GM10266 (cell line): Measurements from ENCODE around the gene PIK3R2.

ENCODE experiments used
- DNase-seq: peaks from one replicate; pipeline ENCODE4 v3.0.0; 2012; ENCODE audit errors: extremely low spot score
- CTCF ChIP-seq: IDR thresholded peaks from 2 replicates; pipeline ENCODE4 v1.5.1; 2012; ENCODE audit warnings: mild to moderate bottlenecking, low read depth; ENCODE audit not compliant: control insufficient read depth, insufficient read depth; ENCODE audit errors: missing control alignments

Gene PIK3R2

DNA sequence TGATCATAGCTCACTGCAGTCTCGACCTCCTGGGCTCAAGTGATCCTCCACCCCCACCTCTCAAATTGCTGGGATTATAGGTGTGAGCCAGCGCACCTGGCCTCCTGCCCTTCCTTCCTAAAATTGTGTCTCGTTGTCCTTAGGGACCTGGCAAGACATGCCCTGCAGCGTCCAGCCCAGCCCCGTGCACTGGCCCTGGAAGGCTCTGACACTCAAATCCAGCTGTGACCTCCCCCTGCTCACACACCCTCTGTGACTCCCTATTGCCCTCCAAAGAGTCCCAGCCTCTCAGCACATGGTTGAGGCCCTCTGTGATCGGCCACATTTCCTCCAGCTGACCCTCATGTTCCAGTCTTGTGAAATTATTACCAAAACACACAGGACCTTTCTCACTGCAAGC lies 45.0 kb downstream of the PIK3R2 start:
- DNase-seq: no peak
- no peak for TF ChIP-seq CTCF

GRCh38 chr19:18198374-18198773 lies 45.4 kb downstream of the PIK3R2 start:
- no peak for DNase-seq
- TF ChIP-seq CTCF: no peak

DNA sequence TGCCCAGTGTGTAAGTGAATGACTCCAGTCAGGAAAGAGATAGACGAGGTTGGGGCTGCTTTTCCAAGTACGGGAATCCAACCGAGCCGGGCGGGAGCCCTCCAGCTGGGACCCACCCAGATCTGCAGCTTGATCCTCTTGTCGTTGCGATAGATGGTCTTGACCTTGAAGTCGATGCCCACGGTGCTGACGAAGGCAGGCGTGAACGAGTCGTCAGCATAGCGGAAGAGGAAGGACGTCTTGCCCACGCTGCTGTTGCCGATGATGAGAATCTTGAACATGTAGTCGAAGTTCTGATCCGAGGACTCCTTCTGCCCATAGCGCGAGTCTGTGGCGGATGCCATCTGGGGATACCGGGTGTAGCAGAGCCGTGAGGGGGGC lies 49.4 kb downstream of the PIK3R2 start:
- DNase-seq: no peak
- TF ChIP-seq CTCF: no peak

DNA sequence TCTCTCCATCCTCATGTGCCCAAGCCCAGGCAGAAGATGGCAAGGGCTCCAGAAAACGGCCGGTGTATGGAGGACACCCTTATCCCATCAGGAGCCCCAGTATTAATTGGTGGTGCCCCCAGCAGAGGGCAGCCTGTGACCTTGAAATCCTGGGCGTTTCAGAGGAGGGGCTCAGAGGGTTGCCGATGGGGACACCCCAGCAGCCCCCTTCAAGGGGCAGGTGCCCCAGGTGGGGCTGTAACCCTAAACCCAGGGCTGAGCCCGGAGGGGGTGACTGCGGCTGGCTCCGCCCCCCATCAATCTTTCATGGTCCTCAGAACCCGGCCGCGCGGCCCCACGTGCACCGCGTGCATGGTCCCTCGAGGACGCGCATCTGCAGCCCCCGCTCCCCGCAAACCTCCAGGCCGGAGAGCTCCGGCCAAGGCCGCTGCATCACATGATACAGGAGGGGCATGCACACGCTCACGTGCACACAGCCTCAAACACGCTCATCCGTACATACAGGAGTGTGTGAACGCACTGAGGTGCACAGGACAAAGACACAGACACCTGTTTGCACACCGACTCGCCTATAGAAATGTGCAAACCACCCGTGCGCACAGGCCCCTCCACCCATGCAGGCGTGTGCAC lies 49.9 kb downstream of the PIK3R2 start:
- TF ChIP-seq CTCF: peak; percentile 43
- DNase-seq: peak; percentile 40

DNA sequence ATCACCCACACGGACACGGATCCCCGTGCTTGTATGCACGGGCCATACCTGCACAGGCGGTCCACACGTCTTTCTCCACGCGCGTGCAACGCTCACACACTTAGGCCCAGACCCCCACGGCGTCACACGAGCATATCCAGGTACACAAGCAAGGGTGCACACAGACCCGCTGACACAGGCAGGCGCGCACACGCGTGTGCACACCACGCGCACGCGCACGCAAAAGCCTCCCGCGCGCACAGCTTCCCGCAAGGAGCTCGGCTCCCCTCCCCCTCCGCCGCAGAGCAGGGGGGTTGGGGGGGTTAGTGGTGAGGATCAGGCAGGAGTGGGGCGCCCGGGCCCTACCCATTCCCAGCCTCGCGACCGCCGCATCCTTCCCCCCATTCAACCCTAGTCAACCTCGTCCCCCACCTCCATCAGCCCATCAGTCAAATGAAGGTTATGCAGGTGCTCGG lies 50.5 kb downstream of the PIK3R2 start:
- TF ChIP-seq CTCF: no peak
- no peak for DNase-seq

- DNase-seq: peak; percentile 99
- TF ChIP-seq CTCF: no peak
Observed at GRCh38 chr19:18203863-18204393, 51.0 kb downstream of the PIK3R2 start, which contains the start of gene RAB3A. RAB3A (minus strand) TSS chr19:18204042; CDS start chr19:18202740, 1,302 bp downstream.

GRCh38 chr19:18204394-18205199 lies 51.6 kb downstream of the PIK3R2 start:
- DNase-seq: no peak
- TF ChIP-seq CTCF: no peak
